GM23248 (cell line): ENCODE results near the gene CDHR5.

Source experiments
- EZH2 ChIP-seq: fragments of 200-600 bp; sonication (generic); IDR thresholded peaks from 2 replicates; pipeline ENCODE4 v1.6.1; 2018; ENCODE audit warnings: antibody characterized with exemption, mild to moderate bottlenecking; ENCODE audit not compliant: insufficient read depth, poor library complexity, severe bottlenecking
- EZH2phosphoT487 ChIP-seq: fragments of 200-600 bp; sonication (generic); IDR thresholded peaks from 2 replicates; pipeline ENCODE4 v1.6.1; 2018; ENCODE audit warnings: antibody characterized with exemption, moderate library complexity, mild to moderate bottlenecking, low read depth; ENCODE audit not compliant: insufficient read depth

- TF ChIP-seq EZH2phosphoT487 (no peak), EZH2 (peak; percentile 42)
Observed at GRCh38 chr11:636511-637332, 12.0 kb upstream of the CDHR5 start, which contains the start of gene DRD4.
